K562 (cell line): ENCODE data around the gene NTPCR. TPM values are rescaled to one million over a fixed set of nuclear protein-coding genes. Genes with fewer than 3 reads are reported as not detected.

Experiments used
- ATAC-seq: fragments of 200-7000 bp; cut with Tn5 transposase; 3 replicates; pipeline ENCODE4 v1.9.1; 2020; ENCODE audit warnings: moderate library complexity
- BruUV-seq: library from RNA; stranded (reverse); fragments of 400-500 nt; replicated peaks from 2 replicates; lab custom pipeline; 2021; lab: Mats Ljungman, UMichigan
- CTCF ChIA-PET: fragments of 300-600 bp; formaldehyde crosslinking; extraction: SDS; loops from one replicate; lab custom pipeline; 2021; ENCODE audit warnings: low intra/inter-chr PET ratio; lab: Yijun Ruan, JAX
- POLR2A ChIA-PET: fragments of 300-600, 350-650 bp; sonication (Branson Sonifier 250); formaldehyde crosslinking; extraction: SDS; loops from one replicate; lab custom pipeline; 2021; ENCODE audit warnings: antibody characterized with exemption, inconsistent platforms; lab: Yijun Ruan, JAX
- DNase-seq, 4 experiments: peaks; one replicate each; pipeline versions ENCODE4 v3.0.0 to v3.0.0-alpha.2; 2011 to 2018; ENCODE audit warnings: low spot score in 3 of 4, mixed read lengths in 3 of 4; ENCODE audit errors: extremely low read depth in 1 of 4
- FAIRE-seq: peaks from 2 replicates; lab custom pipeline; 2011; peaks lifted over from hg19 to GRCh38; lab: Jason Lieb, UNC
- H2AFZ ChIP-seq: 2 replicates; pipeline ENCODE4 v1.6.0; 2011; ENCODE audit warnings: low read depth, low read length, control low read depth, inconsistent platforms
- H3K27ac ChIP-seq: fragments of 200-600 bp; 3 replicates; pipeline ENCODE4 v1.8.0; 2011; ENCODE audit warnings: low read depth, mild to moderate bottlenecking, control low read depth, inconsistent platforms, low read length, moderate library complexity, mixed read lengths; ENCODE audit errors: extremely low read depth
- H3K27me3 ChIP-seq, 2 experiments: fragments of 300-600 bp in 1 of 2; 2 replicates in 1 of 2; 3 replicates in 1 of 2; pipeline versions ENCODE4 v1.6.0 to v1.8.0; 2011; ENCODE audit warnings: inconsistent platforms in 2 of 2, low read length in 2 of 2, mild to moderate bottlenecking in 1 of 2, mixed read lengths in 1 of 2, moderate library complexity in 1 of 2; ENCODE audit not compliant: control insufficient read depth in 2 of 2, insufficient read depth in 2 of 2
- H3K36me3 ChIP-seq: fragments of 300-600 bp; 3 replicates; pipeline ENCODE4 v1.8.0; 2011; ENCODE audit warnings: mild to moderate bottlenecking, low read length, inconsistent platforms; ENCODE audit not compliant: control insufficient read depth, insufficient read depth
- H3K4me1 ChIP-seq, 2 experiments: fragments of 200-600 bp in 1 of 2; replicated peaks in 1 of 2; 2 replicates in 1 of 2; 3 replicates in 1 of 2; pipeline versions ENCODE4 v1.5.1 to v1.8.0; 2011; ENCODE audit warnings: inconsistent platforms in 2 of 2, low read length in 2 of 2, mild to moderate bottlenecking in 1 of 2, mixed read lengths in 1 of 2, moderate library complexity in 1 of 2; ENCODE audit not compliant: control insufficient read depth in 2 of 2, insufficient read depth in 2 of 2
- H3K4me2 ChIP-seq: 2 replicates; pipeline ENCODE4 v1.6.1; 2011; ENCODE audit warnings: low read length, control low read depth, inconsistent platforms, mixed read lengths; ENCODE audit not compliant: insufficient read depth
- H3K4me3 ChIP-seq: fragments of 200-600 bp; sonication (generic), shearing (Covaris generic); 2 replicates; pipeline ENCODE4 v1.5.1; 2016; ENCODE audit warnings: control low read depth, inconsistent platforms
- H3K79me2 ChIP-seq: fragments of 200-600 bp; 3 replicates; pipeline ENCODE4 v1.8.0; 2011; ENCODE audit warnings: low read length, inconsistent platforms; ENCODE audit not compliant: control insufficient read depth, insufficient read depth
- H3K9ac ChIP-seq, 2 experiments: 2 replicates each; pipeline versions ENCODE4 v1.6.0 to v1.6.1; 2011; ENCODE audit warnings: low read depth in 2 of 2, low read length in 2 of 2, control low read depth in 1 of 2, inconsistent platforms in 1 of 2, mild to moderate bottlenecking in 1 of 2, mixed read lengths in 1 of 2; ENCODE audit not compliant: insufficient read depth in 1 of 2
- H3K9me1 ChIP-seq: one replicate; pipeline ENCODE4 v1.6.0; 2011; ENCODE audit warnings: inconsistent platforms, mild to moderate bottlenecking, low read length, moderate library complexity; ENCODE audit not compliant: control insufficient read depth, insufficient read depth
- H3K9me3 ChIP-seq: replicated peaks from 2 replicates; pipeline ENCODE4 v1.5.1; 2011; ENCODE audit warnings: low read depth, low read length, inconsistent platforms; ENCODE audit not compliant: control insufficient read depth, insufficient read depth
- H4K20me1 ChIP-seq: replicated peaks from 2 replicates; pipeline ENCODE4 v1.6.1; 2011; ENCODE audit warnings: low read length, inconsistent platforms, mixed read lengths; ENCODE audit not compliant: control insufficient read depth, insufficient read depth
- ASH1L ChIP-seq: fragments of 450-650 bp; IDR thresholded peaks from 2 replicates; pipeline ENCODE4 v1.6.1; 2018; ENCODE audit warnings: borderline replicate concordance, mild to moderate bottlenecking, low read depth; ENCODE audit not compliant: partially characterized antibody
- BCL6 ChIP-seq: fragments of 250-450 bp; sonication (Bioruptor Pico); IDR thresholded peaks from 2 replicates; pipeline ENCODE4 v1.4.0; 2020
- CCNT2 ChIP-seq: IDR thresholded peaks from 2 replicates; pipeline ENCODE4 v1.6.1; 2011; ENCODE audit warnings: borderline replicate concordance, low read depth, mild to moderate bottlenecking, moderate library complexity, mixed read lengths, low read length; ENCODE audit not compliant: insufficient read length; ENCODE audit errors: extremely low read depth
- ETV6 ChIP-seq, 3 experiments: fragments of 150-350 bp in 1 of 3; sonication (generic) in 1 of 3; formaldehyde crosslinking in 1 of 3; IDR thresholded peaks; 2 replicates each; pipeline versions ENCODE4 v1.6.1 to v1.8.0; 2014 to 2022; ENCODE audit warnings: borderline replicate concordance in 2 of 3, low read depth in 2 of 3, antibody characterized with exemption in 1 of 3, low read length in 1 of 3, mild to moderate bottlenecking in 1 of 3, missing genetic modification reagents in 1 of 3
- PTRF ChIP-seq: fragments of 450-650 bp; IDR thresholded peaks from 2 replicates; pipeline ENCODE4 v1.6.1; 2016; ENCODE audit warnings: mild to moderate bottlenecking, missing genetic modification characterization, missing compliant biosample characterization
- RBM14 ChIP-seq: fragments of 200-400 bp; formaldehyde crosslinking; IDR thresholded peaks from 2 replicates; pipeline ENCODE4 v1.6.1; 2018; ENCODE audit warnings: low read depth, mild to moderate bottlenecking, low read length, moderate library complexity, borderline replicate concordance; ENCODE audit not compliant: insufficient read depth
- SIN3A ChIP-seq, 2 experiments: fragments of 150-350 bp in 1 of 2; IDR thresholded peaks; 2 replicates each; pipeline ENCODE4 v1.6.1; 2011 to 2016; ENCODE audit warnings: borderline replicate concordance in 2 of 2, low read depth in 2 of 2, low read length in 2 of 2, mild to moderate bottlenecking in 2 of 2, moderate library complexity in 2 of 2; ENCODE audit not compliant: control insufficient read depth in 1 of 2
- TAL1 ChIP-seq: fragments of 450-650 bp; IDR thresholded peaks from 2 replicates; pipeline ENCODE4 v1.6.1; 2016; ENCODE audit warnings: mild to moderate bottlenecking
- ZBTB1 ChIP-seq: sonication (generic); formaldehyde crosslinking; IDR thresholded peaks from 2 replicates; pipeline ENCODE4 v1.8.1; 2023; ENCODE audit warnings: missing genetic modification reagents, low read depth, mild to moderate bottlenecking, borderline replicate concordance
- ZEB2 ChIP-seq: fragments of 450-650 bp; IDR thresholded peaks from 2 replicates; pipeline ENCODE4 v1.6.1; 2016
- ZNF232 ChIP-seq: sonication (generic); formaldehyde crosslinking; IDR thresholded peaks from 2 replicates; pipeline ENCODE4 v1.8.0; 2022; ENCODE audit warnings: mild to moderate bottlenecking, missing genetic modification reagents
- ZNF3 ChIP-seq: fragments of 250-450 bp; sonication (Bioruptor Pico); IDR thresholded peaks from 2 replicates; pipeline ENCODE4 v1.5.0; 2021; ENCODE audit warnings: mild to moderate bottlenecking, moderate library complexity
- WGBS: fragments of 100-300 bp; shearing (Covaris generic); methylation state at CpG from one replicate; pipeline ENCODE4 v1.1.6; 2016; ENCODE audit warnings: low coverage, mixed read lengths; ENCODE audit not compliant: insufficient coverage; ENCODE audit errors: missing lambda C conversion rate; 5-methylcytosine and 5-hydroxymethylcytosine counted together
- in situ Hi-C: fragments of 300-500 bp; cut with MboI; formaldehyde crosslinking; loops from 4 replicates; pipeline ENCODE4 v1.15.0; 2018; ENCODE audit warnings: inconsistent platforms, mixed read lengths
- intact Hi-C: fragments of 100-400 bp; cut with micrococcal nuclease; formaldehyde crosslinking; loops from 2 replicates; pipeline ENCODE4 v1.14.2; 2022
- polyA plus RNA-seq, 8 experiments: library from polyadenylated mRNA; depleted of rRNA in 4 of 8; stranded (reverse) in 5 of 8; unstranded in 3 of 8; fragments of >200 nt; fragmentation: Nextera tagmentation in 2 of 8; fragmentation: Illumina TruSeq in 1 of 8; extraction: Ambion mirVana in 2 of 8; extraction: Trizol in 1 of 8; gene quantifications; 2 replicates each; pipeline versions ENCODE4 v1.2.1 to v1.2.3, GENCODE V29; 2011 to 2014; ENCODE audit warnings: inconsistent platforms in 1 of 8, missing spikeins in 1 of 8
- total RNA-seq, 7 experiments: library from RNA; depleted of rRNA in 6 of 7; stranded (reverse); fragments of >200 nt in 6 of 7; fragmentation: Illumina TruSeq in 2 of 7; extraction: Trizol in 2 of 7; gene quantifications; 2 replicates each; pipeline versions ENCODE4 v1.2.1 to v1.2.3, GENCODE V29; 2011 to 2021; ENCODE audit warnings: low replicate concordance in 1 of 7
- TF ChIP-seq, protein P1 (sequence below): fragments of 250-450 bp; sonication (Bioruptor Pico); IDR thresholded peaks from 2 replicates; pipeline ENCODE4 v1.8.0; 2021; ENCODE audit warnings: borderline replicate concordance, mild to moderate bottlenecking, moderate library complexity; ENCODE audit not compliant: poor library complexity, severe bottlenecking
- TF ChIP-seq, protein P2 (sequence below): sonication (generic); formaldehyde crosslinking; IDR thresholded peaks from 2 replicates; pipeline ENCODE4 v1.8.1; 2022; ENCODE audit warnings: missing genetic modification reagents
- TF ChIP-seq, protein P3 (sequence below), 2 experiments: IDR thresholded peaks; 2 replicates each; pipeline ENCODE4 v1.6.1; 2011; ENCODE audit warnings: borderline replicate concordance in 1 of 2, control low read depth in 1 of 2, low read depth in 1 of 2, low read length in 1 of 2, mild to moderate bottlenecking in 1 of 2, mixed read lengths in 1 of 2, moderate library complexity in 1 of 2; ENCODE audit not compliant: insufficient read depth in 1 of 2, insufficient read length in 1 of 2, poor library complexity in 1 of 2, severe bottlenecking in 1 of 2; ENCODE audit errors: extremely low read depth in 1 of 2
- TF ChIP-seq, protein P4 (sequence below): sonication (generic); formaldehyde crosslinking; IDR thresholded peaks from 2 replicates; pipeline ENCODE4 v1.8.0; 2022; ENCODE audit warnings: mild to moderate bottlenecking, low read depth, missing genetic modification reagents

Gene NTPCR
- total and polyA plus RNA-seq, 9 of the 15 experiments (the other 6 are each of a cell fraction or from before 2014, with no cell fraction given) = 19.3 to 105 (median 48.8) TPM

DNA sequence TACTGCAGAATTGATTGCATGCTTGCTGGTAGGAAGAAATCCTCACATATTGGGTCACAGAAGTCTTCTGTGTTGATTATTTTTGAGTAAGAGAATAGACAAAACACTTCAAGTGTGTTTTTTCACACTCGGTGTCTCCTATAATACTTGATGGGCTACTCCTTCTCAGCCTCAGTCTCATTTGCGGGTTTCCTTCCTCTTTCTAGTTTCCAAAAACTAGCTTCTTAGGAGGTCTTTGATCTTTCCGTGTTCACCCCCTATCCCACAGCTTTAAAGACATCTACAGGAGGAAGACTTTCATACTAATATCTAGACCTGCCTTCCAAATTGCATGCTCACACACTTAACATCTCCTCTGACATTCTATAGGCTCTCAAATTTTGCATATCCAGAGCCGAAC, 40.7 kb upstream of the NTPCR start:
- no peak overlapping the region for H3K4me3 ChIP-seq
- in situ Hi-C loops (no loop called here), intact Hi-C loops (no loop called here)
- no peak for TF ChIP-seq PTRF (tag)
- no peak for TF ChIP-seq RBM14
- TF ChIP-seq, protein P1, sequence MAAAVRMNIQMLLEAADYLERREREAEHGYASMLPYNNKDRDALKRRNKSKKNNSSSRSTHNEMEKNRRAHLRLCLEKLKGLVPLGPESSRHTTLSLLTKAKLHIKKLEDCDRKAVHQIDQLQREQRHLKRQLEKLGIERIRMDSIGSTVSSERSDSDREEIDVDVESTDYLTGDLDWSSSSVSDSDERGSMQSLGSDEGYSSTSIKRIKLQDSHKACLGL (CRISPR knock-in tag) = no peak
- no peak for TF ChIP-seq ZNF3
- TF ChIP-seq, protein P2, sequence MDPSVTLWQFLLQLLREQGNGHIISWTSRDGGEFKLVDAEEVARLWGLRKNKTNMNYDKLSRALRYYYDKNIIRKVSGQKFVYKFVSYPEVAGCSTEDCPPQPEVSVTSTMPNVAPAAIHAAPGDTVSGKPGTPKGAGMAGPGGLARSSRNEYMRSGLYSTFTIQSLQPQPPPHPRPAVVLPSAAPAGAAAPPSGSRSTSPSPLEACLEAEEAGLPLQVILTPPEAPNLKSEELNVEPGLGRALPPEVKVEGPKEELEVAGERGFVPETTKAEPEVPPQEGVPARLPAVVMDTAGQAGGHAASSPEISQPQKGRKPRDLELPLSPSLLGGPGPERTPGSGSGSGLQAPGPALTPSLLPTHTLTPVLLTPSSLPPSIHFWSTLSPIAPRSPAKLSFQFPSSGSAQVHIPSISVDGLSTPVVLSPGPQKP = no peak
- TF ChIP-seq BCL6 = no peak
- no peak for TF ChIP-seq SIN3A (IDR thresholded peaks at IDR 0.05; ENCODE audit: borderline replicate concordance in 2 of 2, control insufficient read depth in 1 of 2, low read depth in 2 of 2, low read length in 2 of 2)
- no peak for TF ChIP-seq TAL1
- no peak for TF ChIP-seq ZBTB1 (CRISPR knock-in tag)
- no peak for TF ChIP-seq ZNF232 (CRISPR knock-in tag)
- no peak for TF ChIP-seq ZEB2
- no peak for TF ChIP-seq ETV6 (IDR thresholded peaks at IDR 0.05; ENCODE audit: borderline replicate concordance in 1 of 2, low read depth in 2 of 2, low read length in 1 of 2)
- no peak for TF ChIP-seq ETV6 (CRISPR knock-in tag; IDR thresholded peaks at IDR 0.05; ENCODE audit: borderline replicate concordance)
- no peak for TF ChIP-seq CCNT2
- TF ChIP-seq, protein P3, sequence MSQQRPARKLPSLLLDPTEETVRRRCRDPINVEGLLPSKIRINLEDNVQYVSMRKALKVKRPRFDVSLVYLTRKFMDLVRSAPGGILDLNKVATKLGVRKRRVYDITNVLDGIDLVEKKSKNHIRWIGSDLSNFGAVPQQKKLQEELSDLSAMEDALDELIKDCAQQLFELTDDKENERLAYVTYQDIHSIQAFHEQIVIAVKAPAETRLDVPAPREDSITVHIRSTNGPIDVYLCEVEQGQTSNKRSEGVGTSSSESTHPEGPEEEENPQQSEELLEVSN (IDR thresholded peaks at IDR 0.05; ENCODE audit: borderline replicate concordance in 1 of 2, extremely low read depth in 1 of 2, insufficient read depth in 1 of 2, insufficient read length in 1 of 2, low read depth in 1 of 2, low read length in 1 of 2, poor library complexity in 1 of 2, severe bottlenecking in 1 of 2) = no peak
- TF ChIP-seq ASH1L = no peak
- TF ChIP-seq, protein P4, sequence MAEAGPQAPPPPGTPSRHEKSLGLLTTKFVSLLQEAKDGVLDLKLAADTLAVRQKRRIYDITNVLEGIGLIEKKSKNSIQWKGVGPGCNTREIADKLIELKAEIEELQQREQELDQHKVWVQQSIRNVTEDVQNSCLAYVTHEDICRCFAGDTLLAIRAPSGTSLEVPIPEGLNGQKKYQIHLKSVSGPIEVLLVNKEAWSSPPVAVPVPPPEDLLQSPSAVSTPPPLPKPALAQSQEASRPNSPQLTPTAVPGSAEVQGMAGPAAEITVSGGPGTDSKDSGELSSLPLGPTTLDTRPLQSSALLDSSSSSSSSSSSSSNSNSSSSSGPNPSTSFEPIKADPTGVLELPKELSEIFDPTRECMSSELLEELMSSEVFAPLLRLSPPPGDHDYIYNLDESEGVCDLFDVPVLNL (CRISPR knock-in tag) = no peak

More for the DNA sequence above, 40.7 kb upstream of the NTPCR start:
- CTCF ChIA-PET = no interaction called here
- Histone ChIP-seq H3K36me3 (no peaks in the 10 kb centered on the region), H3K9me1 (no peaks in the 10 kb centered on the region), H2AFZ (no peak overlapping the region), H3K79me2 (no peaks in the 10 kb centered on the region), H3K4me1 (no peaks in the 10 kb centered on the region), H3K9me3 (no peaks in the 10 kb centered on the region), H4K20me1 (no peaks in the 10 kb centered on the region), H3K4me2 (no peak overlapping the region), H3K9ac (no peak overlapping the region), H3K27ac (no peak overlapping the region), H3K27me3 (peaks cover 3 to 14% of the 10 kb centered on the region in 2 experiments; a peak in 3 of 5 replicates)
- DNase-seq = no peak
- 0% methylated on average over 4 of the region's 4 CpGs for WGBS
- POLR2A ChIA-PET = no interaction called here
- no peak for ATAC-seq
- no peak for FAIRE-seq
- no TSS peak for BruUV-seq
